Uterus (tissue), 4 donors: ENCODE data around the gene MEF2A. TPM values are rescaled to one million over a fixed set of nuclear protein-coding genes. Genes with fewer than 3 reads are reported as not detected.

ENCODE experiments used
- DNase-seq, 2 donors: peaks; one replicate each; pipeline ENCODE4 v3.0.0-alpha.2; 2019 to 2020
- H3K27ac ChIP-seq, 2 donors: fragments of 200-600 bp; sonication (generic); 1 replicate in 1 of 2; 2 replicates in 1 of 2; pipeline ENCODE4 v1.5.1; 2016 to 2018
- H3K27me3 ChIP-seq, 2 donors: fragments of 200-600 bp; sonication (generic); one replicate each; pipeline ENCODE4 v1.5.1; 2018 to 2019; ENCODE audit warnings: control low read depth in 1 of 2
- H3K36me3 ChIP-seq, 2 donors: fragments of 200-600 bp; sonication (generic); one replicate each; pipeline ENCODE4 v1.5.1; 2019; ENCODE audit warnings: control low read depth in 1 of 2
- H3K4me1 ChIP-seq, 2 donors: fragments of 200-600 bp; sonication (generic); one replicate each; pipeline ENCODE4 v1.5.1; 2018 to 2019; ENCODE audit warnings: control low read depth in 1 of 2
- H3K4me3 ChIP-seq, 2 donors: fragments of 200-600 bp; sonication (generic); 1 replicate in 1 of 2; 2 replicates in 1 of 2; pipeline ENCODE4 v1.5.1; 2018 to 2019; ENCODE audit warnings: mild to moderate bottlenecking in 1 of 2
- H3K9me3 ChIP-seq, 2 donors: fragments of 200-600 bp; sonication (generic); one replicate each; pipeline ENCODE4 v1.5.1; 2019; ENCODE audit warnings: control low read depth in 1 of 2
- POLR2A ChIP-seq, 2 donors: fragments of 450-650 bp; IDR thresholded peaks; one replicate each; pipeline ENCODE4 v1.6.1; 2016; ENCODE audit warnings: antibody characterized with exemption in 2 of 2, mild to moderate bottlenecking in 1 of 2, moderate library complexity in 1 of 2
- intact Hi-C: fragments of 100-400 bp; cut with DNase I; formaldehyde crosslinking; loops from one replicate; pipeline ENCODE4 v1.15.1; 2023; ENCODE audit warnings: low total_unique reads
- total RNA-seq, 4 donors: library from RNA; depleted of rRNA in 3 of 4; stranded (reverse); fragments of >200 nt in 3 of 4; gene quantifications; one replicate each; pipeline versions ENCODE4 v1.1.0 to v1.2.4, GENCODE V29; 2014 to 2023
- TF ChIP-seq, protein P1 (sequence below), 4 experiments: fragments of 200-600 bp in 2 of 4; fragments of 450-650 bp in 2 of 4; sonication (generic) in 2 of 4; IDR thresholded peaks; one replicate each; pipeline ENCODE4 v1.5.1; 2016 to 2019; ENCODE audit warnings: antibody characterized with exemption in 4 of 4, mild to moderate bottlenecking in 2 of 4, moderate library complexity in 1 of 4
- donor health status: DM: yes; HTN: yes; CAD: no.

The MEF2A gene
- total RNA-seq, 4 donors from 2014 or later, result 78.6 to 138 (median 105) TPM

DNA sequence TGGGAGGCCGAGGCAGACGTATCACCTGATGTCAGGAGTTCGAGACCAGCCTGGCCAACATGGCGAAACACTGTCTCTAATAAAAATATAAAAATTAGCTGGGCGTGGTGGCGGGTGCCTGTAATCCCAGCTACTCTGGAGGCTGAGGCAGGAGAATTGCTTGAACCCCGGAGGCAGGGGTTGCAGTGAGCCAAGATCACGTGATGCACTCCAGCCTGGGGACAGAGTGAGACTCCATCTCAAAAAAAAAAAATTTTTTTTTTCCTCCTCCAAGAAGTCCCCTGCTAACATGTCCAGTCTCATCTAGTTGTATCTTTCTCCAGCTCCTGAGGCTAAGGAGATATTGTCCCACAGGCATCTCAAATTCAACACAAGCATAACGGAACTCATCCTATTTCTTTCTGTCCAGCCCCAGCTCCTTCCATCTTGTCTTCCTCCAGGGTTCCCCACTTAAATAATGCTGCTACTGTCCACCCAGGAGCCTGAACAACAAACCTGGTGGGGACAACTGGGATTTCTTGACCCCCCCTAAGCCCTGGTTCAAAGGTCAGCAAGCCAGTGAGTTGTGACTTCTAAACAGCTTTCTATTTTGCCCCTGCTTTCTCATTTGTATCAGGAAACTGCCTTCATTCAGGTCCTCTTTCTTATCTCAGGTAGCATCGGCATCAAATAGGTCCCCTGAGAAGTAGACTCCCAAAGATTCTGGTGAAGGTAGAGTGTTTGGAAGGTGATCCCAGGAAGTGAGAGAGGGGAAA is 4.1 kb upstream of the MEF2A start:
- H3K36me3 ChIP-seq, result no peaks in the 10 kb centered on the region
- H3K9me3 ChIP-seq, result no peaks in the 10 kb centered on the region
- H3K4me3 ChIP-seq, result no peak overlapping the region
- H3K27ac ChIP-seq, result no peak overlapping the region
- H3K4me1 ChIP-seq, result peaks cover 0 to 3% of the 10 kb centered on the region in 2 donors
- TF ChIP-seq POLR2A (IDR thresholded peaks at IDR 0.05), result no peak
- TF ChIP-seq, protein P1, sequence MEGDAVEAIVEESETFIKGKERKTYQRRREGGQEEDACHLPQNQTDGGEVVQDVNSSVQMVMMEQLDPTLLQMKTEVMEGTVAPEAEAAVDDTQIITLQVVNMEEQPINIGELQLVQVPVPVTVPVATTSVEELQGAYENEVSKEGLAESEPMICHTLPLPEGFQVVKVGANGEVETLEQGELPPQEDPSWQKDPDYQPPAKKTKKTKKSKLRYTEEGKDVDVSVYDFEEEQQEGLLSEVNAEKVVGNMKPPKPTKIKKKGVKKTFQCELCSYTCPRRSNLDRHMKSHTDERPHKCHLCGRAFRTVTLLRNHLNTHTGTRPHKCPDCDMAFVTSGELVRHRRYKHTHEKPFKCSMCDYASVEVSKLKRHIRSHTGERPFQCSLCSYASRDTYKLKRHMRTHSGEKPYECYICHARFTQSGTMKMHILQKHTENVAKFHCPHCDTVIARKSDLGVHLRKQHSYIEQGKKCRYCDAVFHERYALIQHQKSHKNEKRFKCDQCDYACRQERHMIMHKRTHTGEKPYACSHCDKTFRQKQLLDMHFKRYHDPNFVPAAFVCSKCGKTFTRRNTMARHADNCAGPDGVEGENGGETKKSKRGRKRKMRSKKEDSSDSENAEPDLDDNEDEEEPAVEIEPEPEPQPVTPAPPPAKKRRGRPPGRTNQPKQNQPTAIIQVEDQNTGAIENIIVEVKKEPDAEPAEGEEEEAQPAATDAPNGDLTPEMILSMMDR (IDR thresholded peaks at IDR 0.05), result no peak
- intact Hi-C loops, result loop anchor here (10.0 kb wide), 1 partner anchor 143 kb away; no protein-coding TSS in a partner anchor
- no peaks in the 10 kb centered on the region for H3K27me3 ChIP-seq
- no peak for DNase-seq

DNA sequence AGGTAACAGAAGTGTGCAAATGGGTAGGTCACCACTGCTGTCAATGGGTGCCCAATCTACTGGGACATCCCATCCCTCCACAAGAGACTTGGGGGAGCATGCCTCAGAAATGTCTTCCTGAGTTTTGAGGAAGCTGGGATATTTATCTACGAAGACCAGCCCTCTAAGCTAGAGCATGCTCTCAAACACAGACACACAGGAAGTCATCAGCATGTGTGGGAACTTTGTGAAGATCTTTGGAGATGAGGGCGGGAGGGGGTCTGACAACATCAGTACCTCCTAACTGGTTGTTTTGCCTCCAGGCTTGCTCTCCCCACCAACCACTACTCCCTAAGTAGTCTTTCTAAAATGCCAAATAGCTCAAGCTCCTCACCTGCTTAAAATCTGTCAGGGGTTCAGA is 3.5 kb upstream of the MEF2A start:
- H3K4me3 ChIP-seq, result no peak overlapping the region
- no peak for DNase-seq
- intact Hi-C loops, result loop anchor here (10.0 kb wide), 1 partner anchor 143 kb away; no protein-coding TSS in a partner anchor

DNA sequence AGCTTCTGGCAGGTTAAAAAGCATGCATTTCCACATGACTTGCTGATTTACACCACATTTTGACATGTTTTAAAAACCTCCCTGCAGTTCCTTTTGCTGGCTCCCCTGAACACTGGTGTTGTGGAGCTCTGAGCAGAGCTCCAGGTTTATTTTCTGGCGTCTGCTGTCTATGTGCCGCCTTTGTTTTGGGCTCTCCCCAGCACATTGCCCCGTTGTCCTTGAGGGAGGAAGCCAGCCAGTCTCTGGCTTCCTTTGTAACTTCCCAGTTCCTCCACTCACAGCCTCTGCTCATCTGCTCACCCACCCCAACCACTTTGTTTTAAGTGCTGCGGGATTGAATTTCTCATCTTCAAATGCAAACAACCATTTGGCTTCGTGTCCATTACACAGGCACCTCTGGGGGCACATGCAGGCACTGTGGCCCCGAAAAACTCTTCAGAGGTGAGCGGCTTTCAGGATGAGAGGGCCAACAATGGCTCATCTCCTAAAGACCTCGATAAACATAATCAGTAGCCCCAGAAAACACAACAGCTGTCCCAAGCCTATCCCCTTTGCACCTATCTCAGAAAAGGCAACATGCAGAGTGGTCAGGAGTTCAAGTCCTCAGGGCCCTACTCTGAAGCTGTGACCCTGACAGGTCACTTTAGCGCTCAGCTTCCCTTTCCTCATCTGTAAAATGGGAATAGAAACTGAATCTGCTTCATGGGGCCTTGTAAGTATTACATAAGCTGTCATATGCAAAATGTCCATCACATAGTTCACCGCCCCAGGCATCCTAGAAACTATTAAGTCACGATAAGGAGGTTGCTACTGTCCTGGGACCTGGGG is 1.3 kb upstream of the MEF2A start:
- Histone ChIP-seq H3K4me1 (peaks cover 0 to 3% of the 10 kb centered on the region in 2 donors), H3K36me3 (no peaks in the 10 kb centered on the region), H3K9me3 (no peaks in the 10 kb centered on the region), H3K27ac (peak overlapping the region; percentile 98 to 99), H3K4me3 (peak overlapping the region; percentile 24 to 83), H3K27me3 (no peaks in the 10 kb centered on the region)
- TF ChIP-seq, protein P1 (IDR thresholded peaks at IDR 0.05), result no peak
- TF ChIP-seq POLR2A (IDR thresholded peaks at IDR 0.05), result peak in 1 of 2 donors; percentile 26
- DNase-seq, result peak; percentile 32 to 55
- intact Hi-C loops, result loop anchor here (10.0 kb wide), 1 partner anchor 140 kb away; no protein-coding TSS in a partner anchor

More for the DNA sequence above, 3.5 kb upstream of the MEF2A start:
- no peaks in the 10 kb centered on the region for H3K9me3 ChIP-seq
- no peak overlapping the region for H3K27ac ChIP-seq
- TF ChIP-seq POLR2A (IDR thresholded peaks at IDR 0.05), result no peak
- TF ChIP-seq, protein P1 (IDR thresholded peaks at IDR 0.05), result no peak
- peaks cover 0 to 3% of the 10 kb centered on the region in 2 donors for H3K4me1 ChIP-seq
- H3K27me3 ChIP-seq, result no peaks in the 10 kb centered on the region
- H3K36me3 ChIP-seq, result no peaks in the 10 kb centered on the region

DNA sequence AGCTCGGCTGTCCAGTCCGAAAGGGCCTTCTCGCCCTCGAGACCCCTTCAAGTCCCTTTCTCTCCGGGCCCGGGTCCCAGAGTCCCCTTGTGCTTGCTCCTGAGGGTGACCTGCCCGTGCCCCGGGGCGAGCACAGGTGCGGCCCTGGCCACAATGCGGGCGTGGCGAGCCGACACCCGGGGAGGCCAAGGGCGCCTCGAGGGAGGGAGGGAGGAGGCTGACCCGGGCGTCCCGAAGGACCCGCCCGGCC is 810 bp upstream of the MEF2A start:
- intact Hi-C loops, result loop anchor here (10.0 kb wide), 1 partner anchor 140 kb away; no protein-coding TSS in a partner anchor
- no peaks in the 10 kb centered on the region for H3K27me3 ChIP-seq
- H3K27ac ChIP-seq, result peak overlapping the region; percentile 98 to 99
- H3K4me1 ChIP-seq, result peaks cover 0 to 3% of the 10 kb centered on the region in 2 donors
- H3K9me3 ChIP-seq, result no peaks in the 10 kb centered on the region
- DNase-seq, result no peak
- H3K36me3 ChIP-seq, result no peaks in the 10 kb centered on the region
- peak overlapping the region; percentile 24 to 83 for H3K4me3 ChIP-seq
- TF ChIP-seq, protein P1 (IDR thresholded peaks at IDR 0.05), result no peak
- TF ChIP-seq POLR2A (IDR thresholded peaks at IDR 0.05), result no peak
